K562 treated with DMSO at 1 percent for 48 hours (cell line): ENCODE measurements around the gene LACTBL1. TPM values are rescaled to one million over a fixed set of nuclear protein-coding genes. Genes with fewer than 3 reads are reported as not detected.

ENCODE experiments used
- total RNA-seq: library from RNA; unstranded; fragments of 300-600 nt; gene quantifications from 2 replicates; pipeline ENCODE4 v1.2.3, GENCODE V29; 2022; ENCODE audit warnings: low replicate concordance; ENCODE audit errors: extremely low read depth

LACTBL1 gene
- total RNA-seq = not detected in 2 replicates

DNA sequence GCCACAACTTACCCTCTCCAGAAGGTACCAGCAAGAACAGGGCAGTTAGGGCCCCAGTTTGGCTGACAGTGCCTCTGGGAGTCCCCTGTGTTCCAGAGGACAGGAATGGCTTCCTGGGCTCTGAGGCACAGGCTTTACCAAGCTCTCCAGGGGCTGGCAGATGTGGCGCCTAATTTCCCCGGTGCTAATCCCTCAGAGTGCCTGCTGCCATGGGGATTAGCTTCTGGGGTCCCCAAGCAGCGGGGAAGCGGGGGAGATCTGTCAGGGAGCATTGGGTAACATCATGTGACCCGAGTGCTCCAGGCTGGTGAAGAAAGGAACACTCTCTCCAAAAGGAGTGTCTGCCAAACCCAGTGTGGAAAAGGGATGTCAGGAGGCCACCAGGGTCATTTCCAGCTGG is at the start of gene LACTBL1:
Gene LACTBL1 (minus strand): TSS at position 107 of the 400 bp plus-strand sequence. CDS start 550 bp downstream, outside the sequence.

DNA sequence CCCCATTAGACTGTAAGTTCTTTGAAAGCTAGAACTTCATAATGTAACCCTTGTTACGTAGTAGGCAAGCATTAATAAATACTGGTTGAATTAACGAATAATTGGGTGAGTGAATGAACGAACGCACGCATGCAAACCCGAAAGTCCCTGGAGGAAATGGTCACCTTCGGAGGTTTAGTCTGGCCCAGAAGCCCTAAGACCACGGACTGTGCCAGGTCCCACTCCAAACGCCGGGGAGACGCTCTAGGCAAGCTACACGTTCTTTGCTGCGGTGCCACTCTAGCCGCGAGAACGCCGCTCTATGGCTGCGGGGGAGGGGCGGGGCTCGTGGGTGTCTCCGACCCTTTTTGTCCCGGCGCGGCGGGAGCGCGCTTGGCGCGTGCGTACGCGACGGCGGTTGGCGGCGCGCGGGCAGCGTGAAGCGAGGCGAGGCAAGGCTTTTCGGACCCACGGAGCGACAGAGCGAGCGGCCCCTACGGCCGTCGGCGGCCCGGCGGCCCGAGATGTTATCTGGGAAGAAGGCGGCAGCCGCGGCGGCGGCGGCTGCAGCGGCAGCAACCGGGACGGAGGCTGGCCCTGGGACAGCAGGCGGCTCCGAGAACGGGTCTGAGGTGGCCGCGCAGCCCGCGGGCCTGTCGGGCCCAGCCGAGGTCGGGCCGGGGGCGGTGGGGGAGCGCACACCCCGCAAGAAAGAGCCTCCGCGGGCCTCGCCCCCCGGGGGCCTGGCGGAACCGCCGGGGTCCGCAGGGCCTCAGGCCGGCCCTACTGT is 46.6 kb upstream of the LACTBL1 start, which contains the start of gene KDM1A:
Gene KDM1A (plus strand): TSS at position 375 of the 769 bp plus-strand sequence. CDS start 129 bp downstream, at position 504.

Other genes with a start within 250 kb of the LACTBL1 start
- gene TEX46, start 43.0 kb upstream of the LACTBL1 start, total RNA-seq = not detected in 2 replicates
- not detected in 2 replicates for gene KDM1A, start 46.6 kb upstream of the LACTBL1 start, total RNA-seq
- gene LUZP1, start 196.0 kb upstream of the LACTBL1 start, total RNA-seq = 98.2 TPM in 1 of 2 replicates, not detected in the other
- gene HTR1D, start 244.6 kb upstream of the LACTBL1 start, total RNA-seq = not detected in 2 replicates